GM19468 (cell line): ENCODE results near the gene KRTAP21-3.

Experiments
- ATAC-seq: cut with Tn5 transposase; IDR thresholded peaks from one replicate; pipeline ENCODE4 v1.9.1; 2021; ENCODE audit warnings: mild to moderate bottlenecking, moderate library complexity, moderate number of reproducible peaks; ENCODE audit not compliant: unreplicated experiment; ENCODE audit errors: extremely low read depth

The KRTAP21-3 gene

DNA sequence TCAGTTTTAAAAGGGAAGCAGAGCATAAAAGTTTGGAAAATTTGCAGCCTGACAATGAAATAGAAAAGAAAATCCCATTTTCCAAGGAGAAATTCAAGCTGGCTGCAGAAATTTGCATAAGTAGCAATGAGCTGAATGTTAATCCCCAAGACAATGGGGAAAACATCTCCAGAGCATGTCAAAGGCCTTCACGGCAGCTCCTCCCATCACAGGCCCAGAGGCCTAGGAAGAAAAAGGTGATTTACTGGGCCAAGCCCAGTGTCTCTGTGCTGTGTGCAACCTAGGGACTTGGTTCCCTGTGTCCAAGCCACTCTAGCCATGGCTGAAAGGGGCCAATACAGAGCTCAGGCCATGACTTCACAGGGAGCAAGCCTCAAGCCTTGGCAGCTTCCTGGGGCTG lies 49.8 kb downstream of the KRTAP21-3 start:
- ATAC-seq = no peak
